MM.1S (cell line): Measurements from ENCODE around the gene THOC3.

Experiments
- CTCF ChIP-seq: fragments of 300-600 bp; sonication (generic); IDR thresholded peaks from 2 replicates; pipeline ENCODE4 v1.5.1; 2016; ENCODE audit warnings: antibody characterized with exemption, low read length, mixed read lengths
- EZH2 ChIP-seq: fragments of 300-600 bp; sonication (generic); optimal IDR thresholded peaks from 2 replicates; pipeline ENCODE3; 2017; ENCODE audit warnings: low read depth, mild to moderate bottlenecking, antibody characterized with exemption, low read length, mixed read lengths

GRCh38 chr5:175922192-175922885, 45.8 kb downstream of the THOC3 start:
- TF ChIP-seq CTCF (no peak), EZH2 (no peak)
